Liver (tissue), 9 donors: Measurements from ENCODE around the gene CUL3. TPM values are rescaled to one million over a fixed set of nuclear protein-coding genes. Genes with fewer than 3 reads are reported as not detected.

Source experiments
- DNase-seq: peaks from one replicate; pipeline ENCODE4 v3.0.0-alpha.2; 2017; ENCODE audit warnings: low spot score
- H3K27ac ChIP-seq, 2 donors: one replicate each; pipeline ENCODE4 v1.7.0; 2013; ENCODE audit warnings: inconsistent platforms in 2 of 2, low read length in 2 of 2, control low read depth in 1 of 2, low read depth in 1 of 2, mild to moderate bottlenecking in 1 of 2
- H3K27me3 ChIP-seq, 4 donors: one replicate each; pipeline versions ENCODE4 v1.6.1 to v1.7.0; 2013; ENCODE audit warnings: low read length in 3 of 4, inconsistent platforms in 1 of 4, mild to moderate bottlenecking in 1 of 4, moderate library complexity in 1 of 4; ENCODE audit not compliant: control insufficient read depth in 4 of 4, insufficient read depth in 4 of 4
- H3K36me3 ChIP-seq, 4 donors: one replicate each; pipeline versions ENCODE4 v1.6.1 to v1.7.0; 2013; ENCODE audit warnings: low read length in 3 of 4, mild to moderate bottlenecking in 3 of 4, low read depth in 1 of 4, moderate library complexity in 1 of 4; ENCODE audit not compliant: control insufficient read depth in 4 of 4, insufficient read depth in 3 of 4
- H3K4me1 ChIP-seq, 4 donors: one replicate each; pipeline versions ENCODE4 v1.6.1 to v1.7.0; 2013; ENCODE audit warnings: low read length in 3 of 4, mild to moderate bottlenecking in 3 of 4, moderate library complexity in 1 of 4; ENCODE audit not compliant: control insufficient read depth in 4 of 4, insufficient read depth in 4 of 4
- H3K4me3 ChIP-seq, 3 donors: one replicate each; pipeline versions ENCODE4 v1.6.1 to v1.7.0; 2013; ENCODE audit warnings: low read length in 3 of 3, control low read depth in 1 of 3, low read depth in 1 of 3, mild to moderate bottlenecking in 1 of 3
- H3K9ac ChIP-seq, 2 donors: one replicate each; pipeline ENCODE4 v1.7.0; 2013; ENCODE audit warnings: low read length in 2 of 2, mild to moderate bottlenecking in 2 of 2, moderate library complexity in 2 of 2, control low read depth in 1 of 2, low read depth in 1 of 2
- H3K9me3 ChIP-seq, 4 donors: one replicate each; pipeline versions ENCODE4 v1.6.1 to v1.7.0; 2013; ENCODE audit warnings: low read length in 3 of 4; ENCODE audit not compliant: control insufficient read depth in 4 of 4
- EGR1 ChIP-seq, 2 donors: IDR thresholded peaks; 2 replicates each; pipeline ENCODE4 v1.6.1; 2016 to 2018; ENCODE audit warnings: antibody characterized with exemption in 2 of 2, low read depth in 2 of 2
- FOXA1 ChIP-seq: IDR thresholded peaks from 2 replicates; pipeline ENCODE4 v1.6.1; 2016; ENCODE audit warnings: antibody characterized with exemption
- FOXA2 ChIP-seq: IDR thresholded peaks from 2 replicates; pipeline ENCODE4 v1.6.1; 2016; ENCODE audit warnings: antibody characterized with exemption
- GABPA ChIP-seq, 2 donors: IDR thresholded peaks in 1 of 2; conservative IDR thresholded peaks in 1 of 2; 2 replicates each; pipeline ENCODE4 v1.6.1; 2016; ENCODE audit warnings: antibody characterized with exemption in 2 of 2, mild to moderate bottlenecking in 1 of 2, moderate library complexity in 1 of 2
- HNF4A ChIP-seq, 2 donors: conservative IDR thresholded peaks; 2 replicates each; pipeline ENCODE4 v1.6.1; 2016; ENCODE audit warnings: antibody characterized with exemption in 2 of 2, mild to moderate bottlenecking in 2 of 2
- HNF4G ChIP-seq: IDR thresholded peaks from 2 replicates; pipeline ENCODE4 v1.6.1; 2016; ENCODE audit warnings: antibody characterized with exemption
- RAD21 ChIP-seq, 2 donors: IDR thresholded peaks; 2 replicates each; pipeline ENCODE4 v1.6.1; 2016; ENCODE audit warnings: antibody characterized with exemption in 2 of 2, mild to moderate bottlenecking in 2 of 2
- REST ChIP-seq: IDR thresholded peaks from 2 replicates; pipeline ENCODE4 v1.6.1; 2016; ENCODE audit warnings: antibody characterized with exemption, mild to moderate bottlenecking
- RXRA ChIP-seq, 2 donors: IDR thresholded peaks; 2 replicates each; pipeline ENCODE4 v1.6.1; 2017 to 2018; ENCODE audit warnings: antibody characterized with exemption in 2 of 2, mild to moderate bottlenecking in 1 of 2
- SP1 ChIP-seq: IDR thresholded peaks from 2 replicates; pipeline ENCODE4 v1.6.1; 2018; ENCODE audit warnings: antibody characterized with exemption, mild to moderate bottlenecking
- TAF1 ChIP-seq: conservative IDR thresholded peaks from 2 replicates; pipeline ENCODE4 v1.6.1; 2016; ENCODE audit warnings: antibody characterized with exemption, mild to moderate bottlenecking
- YY1 ChIP-seq: IDR thresholded peaks from 2 replicates; pipeline ENCODE4 v1.6.1; 2016; ENCODE audit warnings: antibody characterized with exemption, mild to moderate bottlenecking
- ZBTB33 ChIP-seq: IDR thresholded peaks from 2 replicates; pipeline ENCODE4 v1.6.1; 2016; ENCODE audit warnings: antibody characterized with exemption
- WGBS: extraction: QIAGEN DNeasy Blood & Tissue Kit; methylation state at CpG from one replicate; pipeline ENCODE4 v1.1.7; 2013; 5-methylcytosine and 5-hydroxymethylcytosine counted together
- polyA plus RNA-seq, 2 donors: library from polyadenylated mRNA; stranded (reverse) in 1 of 2; unstranded in 1 of 2; fragments of 200-250 nt in 1 of 2; fragments of >200 nt in 1 of 2; fragmentation: Nextera tagmentation in 1 of 2; extraction: Ambion mirVana in 1 of 2; gene quantifications; one replicate each; pipeline versions ENCODE4 v1.2.1 to v1.2.3, GENCODE V29; 2013 to 2015
- total RNA-seq, 2 donors: library from RNA; depleted of rRNA; stranded (reverse); fragments of >200 nt; gene quantifications; one replicate each; pipeline ENCODE4 v1.2.3, GENCODE V29; 2014
- TF ChIP-seq, protein P1 (sequence below): IDR thresholded peaks from 2 replicates; pipeline ENCODE4 v1.6.1; 2016; ENCODE audit warnings: antibody characterized with exemption
- TF ChIP-seq, protein P2 (sequence below): IDR thresholded peaks from 2 replicates; pipeline ENCODE4 v1.6.1; 2016; ENCODE audit warnings: antibody characterized with exemption
- TF ChIP-seq, protein P3 (sequence below): fragments of 150-350 bp; IDR thresholded peaks from 2 replicates; pipeline ENCODE4 v1.5.1; 2017; ENCODE audit warnings: improper control_type of control experiment, low read depth, low read length; ENCODE audit not compliant: missing input control
- donor health status: healthy.
- donor health status: healthy.
- donor health status: healthy.
- donor health status: healthy.
- donor health status: healthy.

Gene CUL3
- total and polyA plus RNA-seq, 4 donors: 24.7 to 48.9 (median 33.1) TPM

GRCh38 chr2:224428787-224429440 is 156.2 kb downstream of the CUL3 start:
- Histone ChIP-seq H3K9me3 (no peaks in the 10 kb centered on the region), H3K9ac (no peak overlapping the region), H3K36me3 (no peaks in the 10 kb centered on the region), H3K4me1 (no peaks in the 10 kb centered on the region), H3K27ac (no peak overlapping the region), H3K4me3 (no peak overlapping the region), H3K27me3 (no peaks in the 10 kb centered on the region)
- TF ChIP-seq SP1: no peak
- no peak for TF ChIP-seq REST
- no peak for TF ChIP-seq HNF4G
- no peak for TF ChIP-seq HNF4A (conservative IDR thresholded peaks at IDR 0.05)
- TF ChIP-seq, protein P1, sequence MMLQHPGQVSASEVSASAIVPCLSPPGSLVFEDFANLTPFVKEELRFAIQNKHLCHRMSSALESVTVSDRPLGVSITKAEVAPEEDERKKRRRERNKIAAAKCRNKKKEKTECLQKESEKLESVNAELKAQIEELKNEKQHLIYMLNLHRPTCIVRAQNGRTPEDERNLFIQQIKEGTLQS: no peak
- WGBS: 72% methylated on average over 3 of the region's 3 CpGs
- DNase-seq: no peak

- no peaks in the 10 kb centered on the region for H3K36me3 ChIP-seq
- no peak overlapping the region for H3K4me3 ChIP-seq
- WGBS: 75% methylated on average over 4 of the region's 4 CpGs
- H3K4me1 ChIP-seq: no peaks in the 10 kb centered on the region
- no peaks in the 10 kb centered on the region for H3K27me3 ChIP-seq
- DNase-seq: no peak
- H3K9ac ChIP-seq: no peak overlapping the region
- TF ChIP-seq HNF4G: no peak
- no peak for TF ChIP-seq FOXA1
- TF ChIP-seq, protein P2, sequence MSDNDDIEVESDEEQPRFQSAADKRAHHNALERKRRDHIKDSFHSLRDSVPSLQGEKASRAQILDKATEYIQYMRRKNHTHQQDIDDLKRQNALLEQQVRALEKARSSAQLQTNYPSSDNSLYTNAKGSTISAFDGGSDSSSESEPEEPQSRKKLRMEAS: no peak
- no peak overlapping the region for H3K27ac ChIP-seq
- H3K9me3 ChIP-seq: no peaks in the 10 kb centered on the region
These were observed 157.7 kb downstream of the CUL3 start for GRCh38 chr2:224427471-224427870.

GRCh38 chr2:224426656-224427055 is 158.5 kb downstream of the CUL3 start:
- H3K27ac ChIP-seq: no peak overlapping the region
- H3K27me3 ChIP-seq: no peaks in the 10 kb centered on the region
- no peaks in the 10 kb centered on the region for H3K4me1 ChIP-seq
- DNase-seq: no peak
- WGBS: 85% methylated on average over 3 of the region's 3 CpGs
- H3K4me3 ChIP-seq: no peak overlapping the region
- no peaks in the 10 kb centered on the region for H3K9me3 ChIP-seq
- no peak overlapping the region for H3K9ac ChIP-seq
- H3K36me3 ChIP-seq: no peaks in the 10 kb centered on the region
- TF ChIP-seq FOXA2 (no peak), RAD21 (IDR thresholded peaks at IDR 0.05) (no peak), RXRA (IDR thresholded peaks at IDR 0.05) (no peak), TAF1 (no peak), FOXA1 (no peak), YY1 (no peak), EGR1 (IDR thresholded peaks at IDR 0.05; ENCODE audit: low read depth in 2 of 2) (no peak), ZBTB33 (no peak), GABPA (IDR thresholded peaks at IDR 0.05 in 1 of 2, conservative IDR thresholded peaks at IDR 0.05 in 1 of 2) (no peak), HNF4G (no peak)
- TF ChIP-seq, protein P3, sequence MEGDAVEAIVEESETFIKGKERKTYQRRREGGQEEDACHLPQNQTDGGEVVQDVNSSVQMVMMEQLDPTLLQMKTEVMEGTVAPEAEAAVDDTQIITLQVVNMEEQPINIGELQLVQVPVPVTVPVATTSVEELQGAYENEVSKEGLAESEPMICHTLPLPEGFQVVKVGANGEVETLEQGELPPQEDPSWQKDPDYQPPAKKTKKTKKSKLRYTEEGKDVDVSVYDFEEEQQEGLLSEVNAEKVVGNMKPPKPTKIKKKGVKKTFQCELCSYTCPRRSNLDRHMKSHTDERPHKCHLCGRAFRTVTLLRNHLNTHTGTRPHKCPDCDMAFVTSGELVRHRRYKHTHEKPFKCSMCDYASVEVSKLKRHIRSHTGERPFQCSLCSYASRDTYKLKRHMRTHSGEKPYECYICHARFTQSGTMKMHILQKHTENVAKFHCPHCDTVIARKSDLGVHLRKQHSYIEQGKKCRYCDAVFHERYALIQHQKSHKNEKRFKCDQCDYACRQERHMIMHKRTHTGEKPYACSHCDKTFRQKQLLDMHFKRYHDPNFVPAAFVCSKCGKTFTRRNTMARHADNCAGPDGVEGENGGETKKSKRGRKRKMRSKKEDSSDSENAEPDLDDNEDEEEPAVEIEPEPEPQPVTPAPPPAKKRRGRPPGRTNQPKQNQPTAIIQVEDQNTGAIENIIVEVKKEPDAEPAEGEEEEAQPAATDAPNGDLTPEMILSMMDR: no peak
- TF ChIP-seq, protein P1: no peak
- TF ChIP-seq, protein P2: no peak
